Uterine smooth muscle cell (primary cell): ENCODE results near the gene UBAC1. TPM values are rescaled to one million over a fixed set of nuclear protein-coding genes. Genes with fewer than 3 reads are reported as not detected.

Source experiments
- total RNA-seq: library from RNA; depleted of rRNA; stranded (reverse); fragments of >200 nt; gene quantifications from 2 replicates; pipeline ENCODE4 v1.2.3, GENCODE V29; 2014

The UBAC1 gene, protein sequence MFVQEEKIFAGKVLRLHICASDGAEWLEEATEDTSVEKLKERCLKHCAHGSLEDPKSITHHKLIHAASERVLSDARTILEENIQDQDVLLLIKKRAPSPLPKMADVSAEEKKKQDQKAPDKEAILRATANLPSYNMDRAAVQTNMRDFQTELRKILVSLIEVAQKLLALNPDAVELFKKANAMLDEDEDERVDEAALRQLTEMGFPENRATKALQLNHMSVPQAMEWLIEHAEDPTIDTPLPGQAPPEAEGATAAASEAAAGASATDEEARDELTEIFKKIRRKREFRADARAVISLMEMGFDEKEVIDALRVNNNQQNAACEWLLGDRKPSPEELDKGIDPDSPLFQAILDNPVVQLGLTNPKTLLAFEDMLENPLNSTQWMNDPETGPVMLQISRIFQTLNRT
- 31.5 TPM in 2 replicates for total RNA-seq

DNA sequence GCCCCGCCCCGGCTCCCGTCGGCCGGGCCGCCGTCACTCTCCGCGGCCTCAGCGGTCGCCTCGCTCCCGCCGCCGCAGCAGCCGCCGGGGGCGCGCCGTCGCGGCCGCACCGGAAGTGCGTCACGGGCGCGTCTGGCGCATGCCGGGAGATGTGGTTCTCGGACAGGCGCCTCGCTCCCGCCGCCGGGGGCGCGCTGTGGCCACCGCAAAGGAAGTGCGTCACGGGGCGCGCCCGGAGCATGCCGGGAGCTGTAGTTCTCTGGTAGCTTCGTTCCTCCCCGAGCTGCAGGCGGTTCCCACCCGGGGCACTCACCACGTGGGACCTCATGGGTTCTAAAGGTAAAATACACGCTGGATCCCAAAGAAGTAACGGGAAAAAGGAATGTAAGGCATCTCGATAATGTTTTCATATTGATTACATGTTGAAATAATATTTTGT is at the start of gene UBAC1:
Gene UBAC1 (minus strand): TSS at position 97 of the 439 bp plus-strand sequence. CDS start 211 bp downstream, outside the sequence.

DNA sequence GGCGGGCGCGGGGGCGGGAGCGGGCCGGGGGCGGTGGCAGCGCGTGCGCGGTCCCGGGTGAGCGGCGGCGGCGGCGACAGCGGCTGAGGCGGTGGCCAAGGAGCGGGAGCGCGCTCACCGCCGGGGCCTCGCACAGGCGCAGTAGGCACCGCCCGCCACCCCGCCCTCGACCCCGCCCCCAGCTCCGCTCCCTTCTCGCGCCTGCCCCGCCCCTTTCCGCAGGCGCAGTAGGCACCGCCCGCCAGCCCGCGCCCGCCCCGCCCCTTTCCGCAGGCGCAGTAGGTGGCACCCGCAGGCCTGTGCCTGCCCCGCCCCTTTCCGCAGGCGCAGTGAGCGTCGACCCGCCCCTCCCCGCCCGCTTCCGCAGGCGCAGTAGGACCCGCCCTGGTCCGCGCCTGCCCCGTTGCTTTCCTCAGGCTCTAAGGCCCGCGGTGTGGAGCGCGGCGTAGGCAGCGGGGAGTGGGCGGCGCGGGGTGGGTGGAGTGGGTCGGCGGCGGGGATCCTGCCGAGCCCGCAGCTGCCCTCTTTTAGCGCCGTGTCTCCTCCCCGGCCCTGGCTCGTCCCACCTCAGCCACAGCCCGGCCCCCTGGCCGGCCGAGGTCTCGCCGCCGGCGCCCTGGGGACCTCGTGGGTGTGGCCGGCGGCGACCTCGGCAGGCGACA is 53.6 kb downstream of the UBAC1 start, which contains the start of gene CAMSAP1:
Gene CAMSAP1 (minus strand): TSS at position 116 of the 662 bp plus-strand sequence. CDS start 387 bp downstream, outside the sequence.

Other genes starting within 250 kb of the UBAC1 start
- gene CAMSAP1, start 53.8 kb downstream of the UBAC1 start, total RNA-seq, result 22.5 and 23.1 TPM in 2 replicates
- gene NACC2, start 133.9 kb upstream of the UBAC1 start, total RNA-seq, result 19.3 and 23.0 TPM in 2 replicates
- gene TMEM250, start 157.5 kb upstream of the UBAC1 start, total RNA-seq, result 49.4 and 59.1 TPM in 2 replicates
- under 0.01 TPM in 1 of 2 replicates, not detected in the other for gene LHX3, start 243.8 kb upstream of the UBAC1 start, total RNA-seq